ENCODE measurements around the gene KCNB1. TPM values are rescaled to one million over a fixed set of nuclear protein-coding genes. Genes with fewer than 3 reads are reported as not detected.

The KCNB1 gene
- total RNA-seq, 5 donors from 2014 or later (not counting 1 experiment from before 2014, with no cell fraction given), result 0.03 to 0.13 (median 0.12) TPM; not detected in 1

DNA sequence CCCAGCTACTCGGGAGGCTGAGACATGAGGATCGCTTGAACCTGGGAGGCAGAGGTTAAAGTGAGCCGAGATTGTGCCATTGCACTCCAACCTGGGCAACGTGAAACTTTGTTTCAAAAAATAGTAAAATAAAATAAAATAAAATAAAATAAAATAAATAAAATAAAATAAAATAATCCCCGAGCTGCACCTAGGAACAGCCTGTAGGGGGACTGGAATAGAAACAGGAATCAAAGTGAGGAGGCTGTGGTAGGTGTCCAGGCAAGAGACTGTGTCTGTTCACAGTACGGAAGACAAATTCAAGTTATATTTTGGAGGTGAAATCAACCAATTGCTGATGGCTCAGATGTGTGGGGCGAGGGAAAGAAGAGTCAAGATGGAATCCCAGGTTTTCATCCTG is 86.2 kb downstream of the KCNB1 start:
- Mint-ChIP-seq H3K4me3 (no peak overlapping the region), H3K9me3 (no peaks in the 10 kb centered on the region), H3K4me1 (no peaks in the 10 kb centered on the region), H3K27ac (no peak overlapping the region), H3K36me3 (no peaks in the 10 kb centered on the region), H3K27me3 (peaks cover 26 to 28% of the 10 kb centered on the region in 2 donors)
- CTCF ChIA-PET, result no interaction called here
- POLR2A ChIA-PET, result no interaction called here
- Histone ChIP-seq H3K9me3 (no peaks in the 10 kb centered on the region), H3K27me3 (replicated peaks in 1 of 2; ENCODE audit: control insufficient read depth in 2 of 2, extremely low read depth in 1 of 2, insufficient read depth in 2 of 2, low read length in 1 of 2) (peaks cover 0 to 28% of the 10 kb centered on the region in 2 experiments), H3K36me3 (ENCODE audit: control insufficient read depth in 2 of 2, extremely low read depth in 1 of 2, insufficient read depth in 1 of 2, low read length in 1 of 2) (no peaks in the 10 kb centered on the region), H3K4me3 (ENCODE audit: control insufficient read depth in 1 of 2, extremely low read depth in 1 of 2, low read length in 1 of 2) (no peak overlapping the region), H3K4me1 (ENCODE audit: control insufficient read depth in 1 of 2, extremely low read depth in 1 of 2, insufficient read depth in 2 of 2, low read length in 2 of 2) (no peaks in the 10 kb centered on the region), H3K27ac (ENCODE audit: low read length) (no peak overlapping the region)
- 93% methylated on average over 2 of the region's 7 CpGs for WGBS (ENCODE audit: insufficient coverage)
- ATAC-seq (replicated peaks in 1 of 4) (no peak), DNase-seq (no peak)

- ChIA-PET POLR2A (no interaction called here), CTCF (no interaction called here)
- Mint-ChIP-seq H3K27me3 (peaks cover 26 to 30% of the 10 kb centered on the region in 2 donors), H3K9me3 (no peaks in the 10 kb centered on the region), H3K4me3 (no peak overlapping the region), H3K27ac (no peak overlapping the region), H3K36me3 (no peaks in the 10 kb centered on the region), H3K4me1 (no peaks in the 10 kb centered on the region)
- no peaks in the 10 kb centered on the region for H3K4me1 ChIP-seq (ENCODE audit: control insufficient read depth in 1 of 2, extremely low read depth in 1 of 2, insufficient read depth in 2 of 2, low read length in 2 of 2)
- H3K27me3 ChIP-seq (replicated peaks in 1 of 2; ENCODE audit: control insufficient read depth in 2 of 2, extremely low read depth in 1 of 2, insufficient read depth in 2 of 2, low read length in 1 of 2), result peaks cover 0 to 31% of the 10 kb centered on the region in 2 experiments
- H3K9me3 ChIP-seq, result no peaks in the 10 kb centered on the region
- no peak overlapping the region for H3K27ac ChIP-seq (ENCODE audit: low read length)
- H3K4me3 ChIP-seq (ENCODE audit: control insufficient read depth in 1 of 2, extremely low read depth in 1 of 2, low read length in 1 of 2), result no peak overlapping the region
- WGBS (ENCODE audit: insufficient coverage), result 87% methylated on average over 11 of the region's 11 CpGs
- no peak for ATAC-seq (replicated peaks in 1 of 4)
- H3K36me3 ChIP-seq (ENCODE audit: control insufficient read depth in 2 of 2, extremely low read depth in 1 of 2, insufficient read depth in 1 of 2, low read length in 1 of 2), result no peaks in the 10 kb centered on the region
- DNase-seq, result no peak
These were observed 86.8 kb downstream of the KCNB1 start for GRCh38 chr20:49395659-49396058.

- H3K27me3 Mint-ChIP-seq, result peaks cover 26 to 33% of the 10 kb centered on the region in 2 donors
- no peaks in the 10 kb centered on the region for H3K36me3 Mint-ChIP-seq
- no peaks in the 10 kb centered on the region for H3K4me1 Mint-ChIP-seq
- H3K36me3 ChIP-seq (ENCODE audit: control insufficient read depth in 2 of 2, extremely low read depth in 1 of 2, insufficient read depth in 1 of 2, low read length in 1 of 2), result no peaks in the 10 kb centered on the region
- ATAC-seq (replicated peaks in 1 of 4), result no peak
- no peak overlapping the region for H3K4me3 ChIP-seq (ENCODE audit: control insufficient read depth in 1 of 2, extremely low read depth in 1 of 2, low read length in 1 of 2)
- no peak overlapping the region for H3K27ac ChIP-seq (ENCODE audit: low read length)
- H3K4me1 ChIP-seq (ENCODE audit: control insufficient read depth in 1 of 2, extremely low read depth in 1 of 2, insufficient read depth in 2 of 2, low read length in 2 of 2), result no peaks in the 10 kb centered on the region
- H3K4me3 Mint-ChIP-seq, result no peak overlapping the region
- POLR2A ChIA-PET, result no interaction called here
- DNase-seq, result no peak
- H3K27ac Mint-ChIP-seq, result no peak overlapping the region
- peaks cover 0 to 34% of the 10 kb centered on the region in 2 experiments for H3K27me3 ChIP-seq (replicated peaks in 1 of 2; ENCODE audit: control insufficient read depth in 2 of 2, extremely low read depth in 1 of 2, insufficient read depth in 2 of 2, low read length in 1 of 2)
- 90% methylated on average over 13 of the region's 14 CpGs for WGBS (ENCODE audit: insufficient coverage)
- CTCF ChIA-PET, result no interaction called here
- no peaks in the 10 kb centered on the region for H3K9me3 Mint-ChIP-seq
- H3K9me3 ChIP-seq, result no peaks in the 10 kb centered on the region
These were observed 87.3 kb downstream of the KCNB1 start for GRCh38 chr20:49395183-49395582.

DNA sequence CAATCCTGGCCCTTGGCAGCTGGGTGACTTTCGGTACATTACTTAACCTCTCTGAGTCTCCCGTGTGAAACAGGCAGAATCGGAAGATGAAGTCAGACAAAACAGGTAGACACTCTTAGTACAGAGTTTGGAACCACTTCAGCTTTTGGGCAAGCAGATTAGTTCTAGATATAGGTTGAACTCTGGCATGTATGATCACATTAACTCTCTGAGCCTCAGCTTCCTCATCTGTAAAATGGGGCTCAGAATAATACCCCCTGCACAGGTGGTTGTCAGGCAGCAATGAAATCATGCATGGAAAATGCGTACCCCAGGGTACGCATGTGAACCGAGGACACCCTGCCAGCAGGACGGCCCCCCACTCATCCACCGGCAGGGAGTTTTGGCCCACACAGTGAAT is 87.7 kb downstream of the KCNB1 start:
- no peak overlapping the region for H3K4me3 Mint-ChIP-seq
- DNase-seq, result no peak
- ChIA-PET CTCF (no interaction called here), POLR2A (no interaction called here)
- H3K27me3 Mint-ChIP-seq, result peaks cover 28 to 33% of the 10 kb centered on the region in 2 donors
- Histone ChIP-seq H3K4me3 (ENCODE audit: control insufficient read depth in 1 of 2, extremely low read depth in 1 of 2, low read length in 1 of 2) (no peak overlapping the region), H3K4me1 (ENCODE audit: control insufficient read depth in 1 of 2, extremely low read depth in 1 of 2, insufficient read depth in 2 of 2, low read length in 2 of 2) (no peaks in the 10 kb centered on the region), H3K27me3 (replicated peaks in 1 of 2; ENCODE audit: control insufficient read depth in 2 of 2, extremely low read depth in 1 of 2, insufficient read depth in 2 of 2, low read length in 1 of 2) (peaks cover 0 to 34% of the 10 kb centered on the region in 2 experiments), H3K36me3 (ENCODE audit: control insufficient read depth in 2 of 2, extremely low read depth in 1 of 2, insufficient read depth in 1 of 2, low read length in 1 of 2) (no peaks in the 10 kb centered on the region), H3K9me3 (no peaks in the 10 kb centered on the region), H3K27ac (ENCODE audit: low read length) (no peak overlapping the region)
- H3K27ac Mint-ChIP-seq, result no peak overlapping the region
- ATAC-seq (replicated peaks in 1 of 4), result no peak
- no peaks in the 10 kb centered on the region for H3K4me1 Mint-ChIP-seq
- H3K9me3 Mint-ChIP-seq, result no peaks in the 10 kb centered on the region
- no peaks in the 10 kb centered on the region for H3K36me3 Mint-ChIP-seq
- 88% methylated on average over 6 of the region's 8 CpGs for WGBS (ENCODE audit: insufficient coverage)

- Histone ChIP-seq H3K27me3 (replicated peaks in 1 of 2; ENCODE audit: control insufficient read depth in 2 of 2, extremely low read depth in 1 of 2, insufficient read depth in 2 of 2, low read length in 1 of 2) (peaks cover 0 to 34% of the 10 kb centered on the region in 2 experiments), H3K27ac (ENCODE audit: low read length) (no peak overlapping the region), H3K9me3 (no peaks in the 10 kb centered on the region), H3K4me3 (ENCODE audit: control insufficient read depth in 1 of 2, extremely low read depth in 1 of 2, low read length in 1 of 2) (no peak overlapping the region), H3K4me1 (ENCODE audit: control insufficient read depth in 1 of 2, extremely low read depth in 1 of 2, insufficient read depth in 2 of 2, low read length in 2 of 2) (no peaks in the 10 kb centered on the region), H3K36me3 (ENCODE audit: control insufficient read depth in 2 of 2, extremely low read depth in 1 of 2, insufficient read depth in 1 of 2, low read length in 1 of 2) (no peaks in the 10 kb centered on the region)
- DNase-seq (no peak), ATAC-seq (replicated peaks in 1 of 4) (no peak)
- WGBS (ENCODE audit: insufficient coverage), result 80% methylated on average over 2 of the region's 4 CpGs
- Mint-ChIP-seq H3K4me3 (no peak overlapping the region), H3K36me3 (no peaks in the 10 kb centered on the region), H3K27me3 (peaks cover 32 to 33% of the 10 kb centered on the region in 2 donors), H3K4me1 (no peaks in the 10 kb centered on the region), H3K9me3 (no peaks in the 10 kb centered on the region), H3K27ac (no peak overlapping the region)
- ChIA-PET CTCF (no interaction called here), POLR2A (no interaction called here)
These were observed 88.2 kb downstream of the KCNB1 start for GRCh38 chr20:49394264-49394663.

- Mint-ChIP-seq H3K4me3 (no peak overlapping the region), H3K4me1 (no peaks in the 10 kb centered on the region), H3K36me3 (no peaks in the 10 kb centered on the region), H3K27me3 (peaks cover 34 to 37% of the 10 kb centered on the region in 2 donors), H3K27ac (no peak overlapping the region), H3K9me3 (no peaks in the 10 kb centered on the region)
- H3K4me1 ChIP-seq (ENCODE audit: control insufficient read depth in 1 of 2, extremely low read depth in 1 of 2, insufficient read depth in 2 of 2, low read length in 2 of 2), result no peaks in the 10 kb centered on the region
- no peaks in the 10 kb centered on the region for H3K36me3 ChIP-seq (ENCODE audit: control insufficient read depth in 2 of 2, extremely low read depth in 1 of 2, insufficient read depth in 1 of 2, low read length in 1 of 2)
- H3K9me3 ChIP-seq, result no peaks in the 10 kb centered on the region
- peaks cover 0 to 34% of the 10 kb centered on the region in 2 experiments for H3K27me3 ChIP-seq (replicated peaks in 1 of 2; ENCODE audit: control insufficient read depth in 2 of 2, extremely low read depth in 1 of 2, insufficient read depth in 2 of 2, low read length in 1 of 2)
- WGBS (ENCODE audit: insufficient coverage), result no CpG with 5 or more reads among the region's 1 CpG
- POLR2A ChIA-PET, result no interaction called here
- CTCF ChIA-PET, result no interaction called here
- H3K4me3 ChIP-seq (ENCODE audit: control insufficient read depth in 1 of 2, extremely low read depth in 1 of 2, low read length in 1 of 2), result no peak overlapping the region
- ATAC-seq (replicated peaks in 1 of 4) (no peak), DNase-seq (no peak)
- H3K27ac ChIP-seq (ENCODE audit: low read length), result no peak overlapping the region
These were observed 88.7 kb downstream of the KCNB1 start for GRCh38 chr20:49393803-49394202.

GRCh38 chr20:49392745-49393144 is 89.7 kb downstream of the KCNB1 start:
- CTCF ChIA-PET, result no interaction called here
- ATAC-seq (replicated peaks in 1 of 4), result no peak

More at GRCh38 chr20:49392745-49393144, 89.7 kb downstream of the KCNB1 start:
- no peaks in the 10 kb centered on the region for H3K36me3 Mint-ChIP-seq
- H3K27ac Mint-ChIP-seq, result no peak overlapping the region
- Histone ChIP-seq H3K36me3 (ENCODE audit: control insufficient read depth in 2 of 2, extremely low read depth in 1 of 2, insufficient read depth in 1 of 2, low read length in 1 of 2) (no peaks in the 10 kb centered on the region), H3K27ac (ENCODE audit: low read length) (no peak overlapping the region), H3K9me3 (no peaks in the 10 kb centered on the region), H3K4me3 (ENCODE audit: control insufficient read depth in 1 of 2, extremely low read depth in 1 of 2, low read length in 1 of 2) (no peak overlapping the region), H3K4me1 (ENCODE audit: control insufficient read depth in 1 of 2, extremely low read depth in 1 of 2, insufficient read depth in 2 of 2, low read length in 2 of 2) (no peaks in the 10 kb centered on the region), H3K27me3 (replicated peaks in 1 of 2; ENCODE audit: control insufficient read depth in 2 of 2, extremely low read depth in 1 of 2, insufficient read depth in 2 of 2, low read length in 1 of 2) (peaks cover 0 to 34% of the 10 kb centered on the region in 2 experiments)
- H3K4me1 Mint-ChIP-seq, result no peaks in the 10 kb centered on the region
- peaks cover 42 to 46% of the 10 kb centered on the region in 2 donors for H3K27me3 Mint-ChIP-seq
- no CpG with 5 or more reads among the region's 4 CpGs for WGBS (ENCODE audit: insufficient coverage)
- DNase-seq, result no peak
- POLR2A ChIA-PET, result no interaction called here
- no peaks in the 10 kb centered on the region for H3K9me3 Mint-ChIP-seq
- H3K4me3 Mint-ChIP-seq, result no peak overlapping the region
